GM19025 (cell line): Measurements from ENCODE around the gene PARD3B.

Experiments
- ATAC-seq: cut with Tn5 transposase; IDR thresholded peaks from one replicate; pipeline ENCODE4 v1.9.1; 2021; ENCODE audit warnings: mild to moderate bottlenecking, low read depth, moderate library complexity; ENCODE audit not compliant: unreplicated experiment

Gene PARD3B

GRCh38 chr2:205556841-205557539, 1011.7 kb downstream of the PARD3B start:
- ATAC-seq = no peak

- no peak for ATAC-seq
These were observed 1012.6 kb downstream of the PARD3B start for GRCh38 chr2:205557873-205558272.

- ATAC-seq = no peak
These were observed 1016.2 kb downstream of the PARD3B start for GRCh38 chr2:205561441-205561840.

GRCh38 chr2:205563646-205564045, 1018.4 kb downstream of the PARD3B start:
- no peak for ATAC-seq

GRCh38 chr2:205564346-205565141, 1019.3 kb downstream of the PARD3B start:
- no peak for ATAC-seq

GRCh38 chr2:205565142-205565522, 1019.9 kb downstream of the PARD3B start:
- ATAC-seq = no peak

- ATAC-seq = no peak
These were observed 1021.4 kb downstream of the PARD3B start for GRCh38 chr2:205566606-205567168.

- ATAC-seq = no peak
These were observed 1023.3 kb downstream of the PARD3B start for GRCh38 chr2:205568620-205569019.

GRCh38 chr2:205570648-205571047, 1025.4 kb downstream of the PARD3B start:
- ATAC-seq = no peak

- ATAC-seq = no peak
These were observed 1026.2 kb downstream of the PARD3B start for GRCh38 chr2:205571360-205571959.

GRCh38 chr2:205574001-205574400, 1028.7 kb downstream of the PARD3B start:
- no peak for ATAC-seq

GRCh38 chr2:205579335-205579734, 1034.1 kb downstream of the PARD3B start:
- no peak for ATAC-seq

- ATAC-seq = no peak
These were observed 1035.1 kb downstream of the PARD3B start for GRCh38 chr2:205580212-205580987.

- no peak for ATAC-seq
These were observed 1037.1 kb downstream of the PARD3B start for GRCh38 chr2:205582366-205582765.

GRCh38 chr2:205585449-205586383, 1040.4 kb downstream of the PARD3B start:
- no peak for ATAC-seq

- no peak for ATAC-seq
These were observed 1041.4 kb downstream of the PARD3B start for GRCh38 chr2:205586626-205587025.

GRCh38 chr2:205589479-205589878, 1044.2 kb downstream of the PARD3B start:
- no peak for ATAC-seq

- no peak for ATAC-seq
These were observed 1045.5 kb downstream of the PARD3B start for GRCh38 chr2:205590759-205591158.

GRCh38 chr2:205593891-205594290, 1048.6 kb downstream of the PARD3B start:
- no peak for ATAC-seq
